ENCODE data around the gene UNC13A. TPM values are rescaled to one million over a fixed set of nuclear protein-coding genes. Genes with fewer than 3 reads are reported as not detected.

Gene UNC13A
- total and polyA plus RNA-seq, 12 donors: 0.02 to 0.72 (median 0.06) TPM; not detected in 2

- H3K27me3 ChIP-seq: no peaks in the 10 kb centered on the region
- H3K36me3 ChIP-seq: peaks cover 0 to 99% (median 37%) of the 10 kb centered on the region in 9 donors
- no peak overlapping the region for H3K27ac ChIP-seq
- no peak overlapping the region for H3K4me3 ChIP-seq
- intact Hi-C loops (cut with DNase I): no loop called here
- no peak for DNase-seq
- ATAC-seq: no peak
- 95 to 96% methylated on average over 22 of the region's 22 CpGs for WGBS, 2 donors
- TF ChIP-seq CTCF (IDR thresholded peaks at IDR 0.05): no peak
- peaks cover 0 to 6% (median 0%) of the 10 kb centered on the region in 11 donors for H3K9me3 ChIP-seq
- peaks cover 0 to 5% (median 0%) of the 10 kb centered on the region in 9 donors for H3K4me1 ChIP-seq
Observed at GRCh38 chr19:17733127-17733526, 45.0 kb upstream of the UNC13A start.

GRCh38 chr19:17727843-17728242 is 39.7 kb upstream of the UNC13A start:
- WGBS, 2 donors: 95 to 96% methylated on average over 19 of the region's 19 CpGs
- no peak overlapping the region for H3K27ac ChIP-seq
- no peaks in the 10 kb centered on the region for H3K27me3 ChIP-seq
- peaks cover 0 to 6% (median 0%) of the 10 kb centered on the region in 11 donors for H3K9me3 ChIP-seq
- H3K36me3 ChIP-seq: peaks cover 5 to 99% (median 60%) of the 10 kb centered on the region in 9 donors
- H3K4me1 ChIP-seq: peaks cover 0 to 11% (median 4%) of the 10 kb centered on the region in 9 donors
- no peak for ATAC-seq
- no peak overlapping the region for H3K4me3 ChIP-seq
- no peak for TF ChIP-seq CTCF (IDR thresholded peaks at IDR 0.05)
- no peak for DNase-seq
- intact Hi-C loops (cut with DNase I): no loop called here

- WGBS, 2 donors: 91 to 92% methylated on average over 55 to 62 of the region's 62 CpGs
- peaks cover 0 to 6% (median 0%) of the 10 kb centered on the region in 11 donors for H3K9me3 ChIP-seq
Observed at GRCh38 chr19:17726964-17727773, 39.0 kb upstream of the UNC13A start.

More at GRCh38 chr19:17726964-17727773, 39.0 kb upstream of the UNC13A start:
- H3K4me1 ChIP-seq: peaks cover 0 to 18% (median 10%) of the 10 kb centered on the region in 9 donors
- peaks cover 5 to 95% (median 60%) of the 10 kb centered on the region in 9 donors for H3K36me3 ChIP-seq
- no peak for TF ChIP-seq CTCF (IDR thresholded peaks at IDR 0.05)
- intact Hi-C loops (cut with DNase I): no loop called here
- H3K4me3 ChIP-seq: no peak overlapping the region
- H3K27me3 ChIP-seq: no peaks in the 10 kb centered on the region
- ATAC-seq (peak in 2 of 8 donors; percentile 20 to 26), DNase-seq (no peak)
- no peak overlapping the region for H3K27ac ChIP-seq
